ENCODE measurements around the gene VEPH1. TPM values are rescaled to one million over a fixed set of nuclear protein-coding genes. Genes with fewer than 3 reads are reported as not detected.
A peak's percentile ranks its signal among the peaks of the same experiment; 100 is the strongest.

The VEPH1 gene
- polyA plus RNA-seq, 2 of the 4 experiments (the other 2 are of a cell fraction), result 0.04 to 0.16 TPM

DNA sequence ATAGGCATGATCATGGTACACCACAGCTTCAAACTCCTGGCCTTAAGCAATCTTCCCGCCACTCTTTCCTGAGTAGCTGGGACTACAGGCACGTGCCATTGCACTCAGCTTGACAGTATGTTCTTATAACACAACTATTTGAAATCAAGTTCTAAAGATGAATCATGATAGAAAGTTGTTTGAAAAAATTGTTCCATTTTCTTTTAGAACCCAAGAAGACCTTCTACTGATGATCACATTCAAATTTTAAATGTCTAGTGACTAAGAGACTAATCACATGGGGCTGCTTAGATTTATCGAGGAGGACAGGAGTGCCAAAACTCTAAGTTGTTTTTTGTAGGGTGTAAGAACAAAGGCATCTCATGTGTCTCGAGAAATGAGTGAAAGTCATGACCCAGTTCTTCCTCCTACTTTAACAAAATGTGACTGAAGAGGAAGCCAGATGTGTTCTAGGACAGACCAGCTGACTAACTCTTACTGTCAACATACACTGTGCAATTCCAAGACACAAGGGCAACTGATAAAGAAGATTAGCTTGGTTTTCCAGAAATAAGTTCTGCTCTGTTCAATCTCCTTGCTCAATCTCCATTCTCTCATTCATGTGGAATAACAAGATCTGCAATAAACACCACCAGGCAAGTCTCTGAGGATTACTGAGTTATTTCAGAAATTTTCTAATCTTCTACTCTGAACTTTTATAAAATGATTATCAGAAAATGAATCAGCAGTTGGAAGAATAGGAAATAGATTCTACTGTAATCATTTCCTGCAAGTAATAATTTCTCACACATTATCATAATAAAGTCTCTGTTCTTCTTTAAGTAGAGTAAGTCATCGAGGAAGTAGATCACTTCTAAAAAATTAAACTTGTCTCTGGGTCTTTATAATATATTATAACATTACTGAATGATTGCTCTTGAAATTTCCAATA is 220.7 kb downstream of the VEPH1 start:
- no peak overlapping the region for H3K4me2 ChIP-seq
- POLR2A ChIA-PET, result no interaction called here

DNA sequence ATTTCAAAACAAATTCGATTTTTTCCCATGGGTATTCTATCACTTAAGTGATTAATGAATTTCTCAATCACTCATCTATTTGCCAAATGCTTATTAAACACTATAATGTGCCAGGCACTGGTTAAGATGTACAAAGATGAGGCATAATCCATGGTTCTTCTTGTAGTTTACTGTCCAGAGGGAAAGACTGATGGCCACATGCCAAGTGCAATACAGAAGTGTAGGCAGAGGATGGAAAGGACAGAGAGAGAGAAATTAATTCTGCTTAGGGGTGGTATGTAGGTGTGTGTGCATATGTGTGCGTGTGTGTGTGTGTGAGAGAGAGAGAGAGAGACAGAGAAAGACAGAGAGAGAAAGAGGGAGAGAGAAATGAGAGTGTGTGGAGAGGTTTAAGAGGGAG is 222.4 kb downstream of the VEPH1 start:
- CTCF ChIA-PET, result interaction anchor here (0.6 kb wide), 1 partner anchor 43 kb away, joined by 4 read pairs; no protein-coding TSS in a partner anchor

More for the DNA sequence above, 220.7 kb downstream of the VEPH1 start:
- no peaks in the 10 kb centered on the region for H3K9me3 ChIP-seq
- WGBS (ENCODE audit: missing lambda C conversion rate), result 30% methylated on average over 5 of the region's 5 CpGs
- H3K4me1 ChIP-seq, result no peaks in the 10 kb centered on the region; the same call in 2 of the 3 replicates
- peak overlapping the region in 1 of 2 experiments; percentile 34; a peak in 1 of 6 replicates for H3K27ac ChIP-seq
- H3K4me3 ChIP-seq, result no peak overlapping the region
- FAIRE-seq, result no peak
- DNase-seq (ENCODE audit: low read depth in 1 of 2, low spot score in 1 of 2), result no peak
- CTCF ChIA-PET, result interaction anchor here (1.3 to 1.4 kb wide), 2 partner anchors 13 to 211 kb away, joined by 3 to 4 read pairs; no protein-coding TSS in a partner anchor
- peak in 1 of 2 experiments; percentile 56; a peak in 2 of 6 replicates for ATAC-seq
- TF ChIP-seq, protein P1, sequence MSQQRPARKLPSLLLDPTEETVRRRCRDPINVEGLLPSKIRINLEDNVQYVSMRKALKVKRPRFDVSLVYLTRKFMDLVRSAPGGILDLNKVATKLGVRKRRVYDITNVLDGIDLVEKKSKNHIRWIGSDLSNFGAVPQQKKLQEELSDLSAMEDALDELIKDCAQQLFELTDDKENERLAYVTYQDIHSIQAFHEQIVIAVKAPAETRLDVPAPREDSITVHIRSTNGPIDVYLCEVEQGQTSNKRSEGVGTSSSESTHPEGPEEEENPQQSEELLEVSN (IDR thresholded peaks at IDR 0.05; ENCODE audit: borderline replicate concordance, low read depth), result peak; percentile 22; the same call in 1 of the 2 replicates
- TF ChIP-seq GATA3 (IDR thresholded peaks at IDR 0.05; ENCODE audit: borderline replicate concordance), result no peak
- no peak for TF ChIP-seq HDAC2 (IDR thresholded peaks at IDR 0.05)
- TF ChIP-seq FOSL2 (IDR thresholded peaks at IDR 0.05), result no peak
- TF ChIP-seq FOSL2 (CRISPR knock-in tag; IDR thresholded peaks at IDR 0.05), result no peak
- TF ChIP-seq EHF (CRISPR knock-in tag; IDR thresholded peaks at IDR 0.05), result no peak
- TF ChIP-seq, protein P2, sequence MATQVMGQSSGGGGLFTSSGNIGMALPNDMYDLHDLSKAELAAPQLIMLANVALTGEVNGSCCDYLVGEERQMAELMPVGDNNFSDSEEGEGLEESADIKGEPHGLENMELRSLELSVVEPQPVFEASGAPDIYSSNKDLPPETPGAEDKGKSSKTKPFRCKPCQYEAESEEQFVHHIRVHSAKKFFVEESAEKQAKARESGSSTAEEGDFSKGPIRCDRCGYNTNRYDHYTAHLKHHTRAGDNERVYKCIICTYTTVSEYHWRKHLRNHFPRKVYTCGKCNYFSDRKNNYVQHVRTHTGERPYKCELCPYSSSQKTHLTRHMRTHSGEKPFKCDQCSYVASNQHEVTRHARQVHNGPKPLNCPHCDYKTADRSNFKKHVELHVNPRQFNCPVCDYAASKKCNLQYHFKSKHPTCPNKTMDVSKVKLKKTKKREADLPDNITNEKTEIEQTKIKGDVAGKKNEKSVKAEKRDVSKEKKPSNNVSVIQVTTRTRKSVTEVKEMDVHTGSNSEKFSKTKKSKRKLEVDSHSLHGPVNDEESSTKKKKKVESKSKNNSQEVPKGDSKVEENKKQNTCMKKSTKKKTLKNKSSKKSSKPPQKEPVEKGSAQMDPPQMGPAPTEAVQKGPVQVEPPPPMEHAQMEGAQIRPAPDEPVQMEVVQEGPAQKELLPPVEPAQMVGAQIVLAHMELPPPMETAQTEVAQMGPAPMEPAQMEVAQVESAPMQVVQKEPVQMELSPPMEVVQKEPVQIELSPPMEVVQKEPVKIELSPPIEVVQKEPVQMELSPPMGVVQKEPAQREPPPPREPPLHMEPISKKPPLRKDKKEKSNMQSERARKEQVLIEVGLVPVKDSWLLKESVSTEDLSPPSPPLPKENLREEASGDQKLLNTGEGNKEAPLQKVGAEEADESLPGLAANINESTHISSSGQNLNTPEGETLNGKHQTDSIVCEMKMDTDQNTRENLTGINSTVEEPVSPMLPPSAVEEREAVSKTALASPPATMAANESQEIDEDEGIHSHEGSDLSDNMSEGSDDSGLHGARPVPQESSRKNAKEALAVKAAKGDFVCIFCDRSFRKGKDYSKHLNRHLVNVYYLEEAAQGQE (IDR thresholded peaks at IDR 0.05), result no peak

DNA sequence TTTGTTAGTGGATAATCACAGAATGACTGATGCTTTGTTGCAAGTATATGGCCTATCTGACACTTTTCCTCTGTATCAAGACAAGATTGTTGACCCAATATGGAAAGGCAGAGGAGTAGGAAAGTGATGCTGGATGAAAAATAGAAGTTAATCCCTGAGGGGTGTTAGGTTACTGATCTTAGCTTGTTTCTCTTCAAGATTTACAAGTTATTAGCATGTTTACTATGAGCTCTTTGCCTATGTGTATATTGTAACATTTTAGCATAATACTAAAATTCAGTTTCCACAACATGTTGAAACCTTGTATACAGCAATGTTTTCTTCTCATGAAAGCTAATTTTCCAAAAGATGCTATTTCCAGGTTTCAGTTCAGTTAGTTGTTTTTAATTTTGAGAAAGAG is 222.9 kb downstream of the VEPH1 start:
- ATAC-seq (no peak), FAIRE-seq (no peak), DNase-seq (ENCODE audit: low read depth in 1 of 2, low spot score in 1 of 2) (no peak)
- Histone ChIP-seq H3K4me1 (no peaks in the 10 kb centered on the region; the same call in 2 of the 3 replicates), H3K27ac (no peak overlapping the region), H3K4me2 (no peak overlapping the region), H3K9me3 (no peaks in the 10 kb centered on the region), H3K4me3 (no peak overlapping the region)
- ChIA-PET CTCF (interaction anchor here (0.6 kb wide), 2 partner anchors 43 to 103 kb away, joined by 3 to 4 read pairs; no protein-coding TSS in a partner anchor), POLR2A (interaction anchor here (0.8 kb wide), 1 partner anchor 10 kb away, joined by 11 read pairs; no protein-coding TSS in a partner anchor)
- TF ChIP-seq EHF (CRISPR knock-in tag; IDR thresholded peaks at IDR 0.05), result no peak
- no peak for TF ChIP-seq RFX5 (IDR thresholded peaks at IDR 0.05)
- TF ChIP-seq EHMT2 (IDR thresholded peaks at IDR 0.05; ENCODE audit: low read depth), result no peak
- TF ChIP-seq FOSL2 (IDR thresholded peaks at IDR 0.05), result no peak
- TF ChIP-seq FOSL2 (CRISPR knock-in tag; IDR thresholded peaks at IDR 0.05), result no peak

More for the DNA sequence above, 222.4 kb downstream of the VEPH1 start:
- Histone ChIP-seq H3K4me2 (no peak overlapping the region), H3K4me3 (no peak overlapping the region), H3K27ac (no peak overlapping the region), H3K9me3 (no peaks in the 10 kb centered on the region), H3K4me1 (no peaks in the 10 kb centered on the region; the same call in 2 of the 3 replicates)
- POLR2A ChIA-PET, result no interaction called here
- WGBS (ENCODE audit: missing lambda C conversion rate), result 25% methylated on average over 2 of the region's 2 CpGs
- ATAC-seq (no peak), DNase-seq (ENCODE audit: low read depth in 1 of 2, low spot score in 1 of 2) (no peak), FAIRE-seq (no peak)
- TF ChIP-seq, protein P3, sequence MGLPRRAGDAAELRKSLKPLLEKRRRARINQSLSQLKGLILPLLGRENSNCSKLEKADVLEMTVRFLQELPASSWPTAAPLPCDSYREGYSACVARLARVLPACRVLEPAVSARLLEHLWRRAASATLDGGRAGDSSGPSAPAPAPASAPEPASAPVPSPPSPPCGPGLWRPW (IDR thresholded peaks at IDR 0.05), result no peak
- TF ChIP-seq HOXB5 (CRISPR knock-in tag; IDR thresholded peaks at IDR 0.05) (no peak), CHD2 (IDR thresholded peaks at IDR 0.05; ENCODE audit: low read length, partially characterized antibody) (no peak), KDM5A (IDR thresholded peaks at IDR 0.05) (no peak), ESRRA (IDR thresholded peaks at IDR 0.05; ENCODE audit: borderline replicate concordance, low read length) (no peak), CEBPB (IDR thresholded peaks at IDR 0.05) (no peak), TP53 (CRISPR knock-in tag; IDR thresholded peaks at IDR 0.05) (no peak), HDAC2 (IDR thresholded peaks at IDR 0.05) (no peak)
- TF ChIP-seq, protein P4, sequence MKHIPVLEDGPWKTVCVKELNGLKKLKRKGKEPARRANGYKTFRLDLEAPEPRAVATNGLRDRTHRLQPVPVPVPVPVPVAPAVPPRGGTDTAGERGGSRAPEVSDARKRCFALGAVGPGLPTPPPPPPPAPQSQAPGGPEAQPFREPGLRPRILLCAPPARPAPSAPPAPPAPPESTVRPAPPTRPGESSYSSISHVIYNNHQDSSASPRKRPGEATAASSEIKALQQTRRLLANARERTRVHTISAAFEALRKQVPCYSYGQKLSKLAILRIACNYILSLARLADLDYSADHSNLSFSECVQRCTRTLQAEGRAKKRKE (CRISPR knock-in tag; IDR thresholded peaks at IDR 0.05; ENCODE audit: low read depth), result no peak

Measured in A549 (cell line).